Vagina (tissue), 2 donors: ENCODE results near the gene DCAF8. TPM values are rescaled to one million over a fixed set of nuclear protein-coding genes. Genes with fewer than 3 reads are reported as not detected.

Experiments
- DNase-seq, 2 donors: peaks; one replicate each; pipeline ENCODE4 v3.0.0-alpha.2; 2017; ENCODE audit errors: extremely low spot score in 2 of 2
- H3K27ac ChIP-seq: fragments of 200-600 bp; sonication (generic); one replicate; pipeline ENCODE4 v1.5.1; 2019
- H3K27me3 ChIP-seq: fragments of 200-600 bp; sonication (generic); one replicate; pipeline ENCODE4 v1.5.1; 2019
- H3K36me3 ChIP-seq, 2 donors: fragments of 200-600 bp; sonication (generic); one replicate each; pipeline ENCODE4 v1.5.1; 2017 to 2019
- H3K4me1 ChIP-seq: fragments of 200-600 bp; sonication (generic); one replicate; pipeline ENCODE4 v1.5.1; 2019
- H3K4me3 ChIP-seq, 2 donors: fragments of 200-600 bp; sonication (generic); 1 replicate in 1 of 2; 2 replicates in 1 of 2; pipeline ENCODE4 v1.5.1; 2016 to 2019
- H3K9me3 ChIP-seq: fragments of 200-600 bp; sonication (generic); one replicate; pipeline ENCODE4 v1.5.1; 2019
- POLR2A ChIP-seq, 2 donors: fragments of 450-650 bp; IDR thresholded peaks; one replicate each; pipeline ENCODE4 v1.6.1; 2017; ENCODE audit warnings: antibody characterized with exemption in 2 of 2, mild to moderate bottlenecking in 2 of 2, moderate library complexity in 2 of 2
- POLR2AphosphoS5 ChIP-seq, 2 donors: sonication (generic); formaldehyde crosslinking; IDR thresholded peaks; one replicate each; pipeline ENCODE4 v1.9.0; 2017; ENCODE audit warnings: antibody characterized with exemption in 2 of 2, mild to moderate bottlenecking in 2 of 2, low read depth in 1 of 2; ENCODE audit not compliant: insufficient read depth in 1 of 2
- intact Hi-C: fragments of 100-400 bp; cut with DNase I; formaldehyde crosslinking; loops from one replicate; pipeline ENCODE4 v1.15.1; 2023
- total RNA-seq: library from RNA; depleted of rRNA; stranded (reverse); fragments of >200 nt; gene quantifications from one replicate; pipeline ENCODE4 v1.2.3, GENCODE V29; 2016
- TF ChIP-seq, protein P1 (sequence below), 3 experiments: fragments of 450-650 bp in 2 of 3; fragments of 200-600 bp in 1 of 3; sonication (generic) in 1 of 3; IDR thresholded peaks; one replicate each; pipeline ENCODE4 v1.5.1; 2017 to 2019; ENCODE audit warnings: antibody characterized with exemption in 3 of 3, mild to moderate bottlenecking in 2 of 3, moderate library complexity in 2 of 3

The DCAF8 gene
- total RNA-seq, 1 donor from 2014 or later: 145 TPM

DNA sequence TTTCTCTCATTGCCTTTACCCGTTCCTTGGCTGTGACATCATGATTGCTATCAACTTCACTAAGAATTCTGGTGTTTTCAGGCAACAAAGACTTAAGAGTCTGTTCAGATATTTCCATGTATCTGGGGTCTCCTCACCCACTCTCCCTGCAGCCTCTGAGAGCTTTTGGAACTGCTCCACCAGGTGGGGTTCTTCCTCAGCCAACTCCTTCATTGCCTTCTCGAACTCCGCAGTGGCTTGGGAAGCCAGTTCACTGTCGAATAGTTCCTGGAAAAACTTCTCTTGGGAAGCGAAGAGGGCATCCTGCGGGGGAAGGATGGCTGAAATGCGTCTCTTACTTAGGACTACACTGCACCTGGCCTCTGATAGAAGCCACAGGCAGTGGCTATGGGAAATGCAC, 20.5 kb upstream of the DCAF8 start:
- TF ChIP-seq, protein P1, sequence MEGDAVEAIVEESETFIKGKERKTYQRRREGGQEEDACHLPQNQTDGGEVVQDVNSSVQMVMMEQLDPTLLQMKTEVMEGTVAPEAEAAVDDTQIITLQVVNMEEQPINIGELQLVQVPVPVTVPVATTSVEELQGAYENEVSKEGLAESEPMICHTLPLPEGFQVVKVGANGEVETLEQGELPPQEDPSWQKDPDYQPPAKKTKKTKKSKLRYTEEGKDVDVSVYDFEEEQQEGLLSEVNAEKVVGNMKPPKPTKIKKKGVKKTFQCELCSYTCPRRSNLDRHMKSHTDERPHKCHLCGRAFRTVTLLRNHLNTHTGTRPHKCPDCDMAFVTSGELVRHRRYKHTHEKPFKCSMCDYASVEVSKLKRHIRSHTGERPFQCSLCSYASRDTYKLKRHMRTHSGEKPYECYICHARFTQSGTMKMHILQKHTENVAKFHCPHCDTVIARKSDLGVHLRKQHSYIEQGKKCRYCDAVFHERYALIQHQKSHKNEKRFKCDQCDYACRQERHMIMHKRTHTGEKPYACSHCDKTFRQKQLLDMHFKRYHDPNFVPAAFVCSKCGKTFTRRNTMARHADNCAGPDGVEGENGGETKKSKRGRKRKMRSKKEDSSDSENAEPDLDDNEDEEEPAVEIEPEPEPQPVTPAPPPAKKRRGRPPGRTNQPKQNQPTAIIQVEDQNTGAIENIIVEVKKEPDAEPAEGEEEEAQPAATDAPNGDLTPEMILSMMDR (IDR thresholded peaks at IDR 0.05): no peak
- TF ChIP-seq POLR2AphosphoS5 (IDR thresholded peaks at IDR 0.05; ENCODE audit: insufficient read depth in 1 of 2, low read depth in 1 of 2): no peak
- no peak for TF ChIP-seq POLR2A (IDR thresholded peaks at IDR 0.05)
- no peaks in the 10 kb centered on the region for H3K9me3 ChIP-seq
- H3K27me3 ChIP-seq: no peaks in the 10 kb centered on the region
- peak overlapping the region; percentile 90 for H3K27ac ChIP-seq
- peaks cover 0 to 52% of the 10 kb centered on the region in 2 donors for H3K36me3 ChIP-seq
- H3K4me3 ChIP-seq: no peak overlapping the region
- intact Hi-C loops: no loop called here
- H3K4me1 ChIP-seq: peaks cover 25% of the 10 kb centered on the region
- no peak for DNase-seq

DNA sequence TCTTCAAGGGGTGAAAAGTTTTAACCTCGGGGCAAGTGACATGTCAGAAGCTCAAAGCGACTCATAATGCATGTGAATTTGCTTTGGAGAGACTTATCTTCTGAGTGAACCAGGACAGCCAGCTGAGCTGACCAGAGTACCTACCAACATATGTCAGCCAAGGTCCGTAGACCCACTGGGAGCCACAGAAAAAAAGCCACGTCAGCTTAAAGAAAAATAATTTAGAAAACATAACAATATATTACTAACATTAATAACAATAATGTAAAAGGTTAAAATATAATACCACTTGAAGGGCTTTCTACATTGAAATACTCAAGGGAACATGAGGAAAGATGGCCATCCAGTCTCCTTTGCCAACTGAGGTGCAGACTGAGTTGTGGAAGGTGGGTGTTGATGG, 15.6 kb upstream of the DCAF8 start:
- no peak for DNase-seq

DNA sequence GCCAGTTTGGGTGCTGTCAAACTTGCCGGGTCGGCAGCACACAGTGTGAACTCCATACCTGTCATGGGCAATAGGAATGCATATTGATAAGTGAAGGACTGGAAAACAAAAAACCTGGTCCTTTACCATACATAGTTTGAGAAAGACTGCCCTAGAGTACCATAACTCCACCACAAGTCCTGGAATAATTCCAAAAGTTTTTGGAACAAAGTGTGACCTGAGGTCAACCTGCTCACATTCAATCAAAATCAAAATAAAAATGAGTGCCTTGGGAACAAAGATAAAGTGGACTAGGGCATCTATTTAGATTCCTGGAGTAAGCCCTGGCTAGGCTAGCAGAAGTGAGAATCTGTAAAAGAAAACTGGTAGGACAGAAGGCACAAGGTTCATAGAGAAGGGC, 15.0 kb upstream of the DCAF8 start:
- intact Hi-C loops: no loop called here
- no peak for DNase-seq
- H3K4me3 ChIP-seq: no peak overlapping the region
- H3K4me1 ChIP-seq: no peaks in the 10 kb centered on the region
- peaks cover 0 to 58% of the 10 kb centered on the region in 2 donors for H3K36me3 ChIP-seq
- H3K27ac ChIP-seq: no peak overlapping the region
- H3K9me3 ChIP-seq: no peaks in the 10 kb centered on the region
- TF ChIP-seq POLR2A (IDR thresholded peaks at IDR 0.05): no peak
- TF ChIP-seq, protein P1 (IDR thresholded peaks at IDR 0.05): no peak
- TF ChIP-seq POLR2AphosphoS5 (IDR thresholded peaks at IDR 0.05; ENCODE audit: insufficient read depth in 1 of 2, low read depth in 1 of 2): no peak
- no peaks in the 10 kb centered on the region for H3K27me3 ChIP-seq

More for the DNA sequence above, 15.6 kb upstream of the DCAF8 start:
- intact Hi-C loops: no loop called here
- Histone ChIP-seq H3K36me3 (peaks cover 0 to 64% of the 10 kb centered on the region in 2 donors), H3K27ac (no peak overlapping the region), H3K27me3 (no peaks in the 10 kb centered on the region), H3K4me3 (no peak overlapping the region), H3K9me3 (no peaks in the 10 kb centered on the region), H3K4me1 (peaks cover 5% of the 10 kb centered on the region)
- TF ChIP-seq, protein P1 (IDR thresholded peaks at IDR 0.05): no peak
- TF ChIP-seq POLR2A (IDR thresholded peaks at IDR 0.05) (no peak), POLR2AphosphoS5 (IDR thresholded peaks at IDR 0.05; ENCODE audit: insufficient read depth in 1 of 2, low read depth in 1 of 2) (no peak)

DNA sequence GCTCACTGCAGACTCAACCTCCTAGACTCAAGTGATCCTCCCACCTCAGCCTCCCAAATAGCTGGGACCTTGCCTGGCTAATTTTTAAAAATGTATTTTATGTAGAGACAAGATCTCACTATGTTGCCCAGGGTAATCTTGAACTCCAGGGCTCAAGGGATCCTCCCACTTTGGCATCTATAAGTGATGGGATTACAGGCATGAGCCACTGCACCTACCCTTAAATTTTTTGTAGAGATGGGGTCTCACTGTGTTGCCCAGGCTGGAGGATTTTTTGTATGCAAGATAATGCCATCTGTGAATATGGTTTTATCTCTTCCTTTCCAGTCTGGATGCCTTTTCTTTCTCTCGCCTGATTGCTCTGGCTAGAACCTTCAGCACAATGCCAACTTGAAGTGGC, 8.7 kb upstream of the DCAF8 start:
- H3K4me1 ChIP-seq: no peaks in the 10 kb centered on the region
- no peaks in the 10 kb centered on the region for H3K27me3 ChIP-seq
- DNase-seq: no peak
- no peak for TF ChIP-seq POLR2AphosphoS5 (IDR thresholded peaks at IDR 0.05; ENCODE audit: insufficient read depth in 1 of 2, low read depth in 1 of 2)
- TF ChIP-seq, protein P1 (IDR thresholded peaks at IDR 0.05): no peak
- TF ChIP-seq POLR2A (IDR thresholded peaks at IDR 0.05): no peak
- intact Hi-C loops: no loop called here
- no peaks in the 10 kb centered on the region for H3K9me3 ChIP-seq
- H3K27ac ChIP-seq: no peak overlapping the region
- no peak overlapping the region for H3K4me3 ChIP-seq
- no peaks in the 10 kb centered on the region for H3K36me3 ChIP-seq

DNA sequence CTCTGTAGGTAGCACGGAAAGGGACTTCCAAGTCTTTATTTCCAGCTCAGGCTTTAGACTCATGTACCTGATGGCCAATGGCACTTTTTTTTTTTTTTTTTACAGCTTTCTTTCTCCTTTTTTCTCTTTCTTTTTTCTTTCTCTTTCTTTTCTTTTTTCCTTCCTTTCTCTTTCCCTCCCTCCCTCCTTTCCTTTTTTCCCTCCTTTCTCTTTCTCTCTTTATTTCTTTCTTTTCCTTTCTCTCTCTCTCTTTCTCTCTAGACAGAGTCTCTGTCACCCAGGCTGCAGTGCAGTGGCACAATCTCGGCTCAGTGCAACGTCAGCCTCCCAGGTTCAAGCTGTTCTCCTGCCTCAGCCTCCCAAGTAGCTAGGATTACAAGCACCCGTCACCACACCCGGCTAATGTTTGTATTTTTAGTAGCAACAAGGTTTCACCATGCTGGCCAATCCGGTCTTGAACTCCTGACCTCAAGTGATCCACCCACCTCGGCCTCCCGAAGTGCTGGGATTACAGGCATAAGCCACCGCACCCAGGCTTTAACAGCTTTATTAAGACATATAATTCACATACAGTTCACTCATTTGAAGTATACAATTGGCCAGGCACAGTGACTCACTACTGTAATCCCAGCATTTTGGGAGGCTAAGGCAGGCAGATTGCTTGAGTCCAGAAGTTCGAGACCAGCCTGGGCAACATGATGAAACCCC, 5.1 kb upstream of the DCAF8 start:
- intact Hi-C loops: no loop called here
- Histone ChIP-seq H3K4me3 (no peak overlapping the region), H3K9me3 (no peaks in the 10 kb centered on the region), H3K27me3 (no peaks in the 10 kb centered on the region), H3K4me1 (peaks cover 4% of the 10 kb centered on the region), H3K27ac (no peak overlapping the region), H3K36me3 (no peaks in the 10 kb centered on the region)
- no peak for DNase-seq
- TF ChIP-seq, protein P1 (IDR thresholded peaks at IDR 0.05): no peak
- TF ChIP-seq POLR2AphosphoS5 (IDR thresholded peaks at IDR 0.05; ENCODE audit: insufficient read depth in 1 of 2, low read depth in 1 of 2) (no peak), POLR2A (IDR thresholded peaks at IDR 0.05) (no peak)
